ENCODE results near the gene WDPCP.
"Not testable (repeated sequence)": the region's sequence is repeated elsewhere in the genome, so short reads cannot be mapped to it uniquely, and the experiment has no call there.

WDPCP gene

DNA sequence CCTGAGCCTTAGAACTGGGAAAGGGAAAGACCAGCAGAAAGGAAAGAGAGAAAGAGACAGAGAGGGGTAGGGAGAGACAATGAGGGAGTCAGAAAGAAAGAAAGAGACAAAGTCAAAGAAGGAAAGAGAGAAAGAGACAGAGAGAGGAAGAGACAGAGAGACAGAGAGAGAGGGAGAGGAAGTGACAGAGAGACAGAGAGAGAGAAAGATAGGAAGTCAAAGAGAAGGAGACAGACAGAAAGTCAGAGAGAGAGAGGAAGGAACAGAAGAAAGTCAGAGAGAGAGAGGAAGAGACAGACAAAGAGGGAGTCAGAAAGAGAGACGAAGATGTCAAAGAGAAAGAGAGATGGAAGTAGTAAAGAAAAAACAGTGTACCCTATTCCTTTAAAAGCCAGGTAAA lies 261.8 kb downstream of the WDPCP start:
- TF ChIP-seq CTCF (conservative IDR thresholded peaks at IDR 0.05) (no peak), ZFX (IDR thresholded peaks at IDR 0.05) (no peak)
- no peak overlapping the region for H3K27ac ChIP-seq

- H3K27ac ChIP-seq: not testable (repeated sequence)
These were observed 264.6 kb downstream of the WDPCP start for GRCh38 chr2:63323662-63324061.

GRCh38 chr2:63321973-63322372 lies 266.3 kb downstream of the WDPCP start:
- H3K27ac ChIP-seq: not testable (repeated sequence)

- no peak overlapping the region for H3K27ac ChIP-seq
- TF ChIP-seq ZFX (IDR thresholded peaks at IDR 0.05): no peak
- TF ChIP-seq CTCF (conservative IDR thresholded peaks at IDR 0.05): no peak
These were observed 267.6 kb downstream of the WDPCP start for GRCh38 chr2:63320669-63321068.

GRCh38 chr2:63310614-63311013 lies 277.7 kb downstream of the WDPCP start:
- no peak overlapping the region for H3K27ac ChIP-seq
- TF ChIP-seq CTCF (conservative IDR thresholded peaks at IDR 0.05) (no peak), ZFX (IDR thresholded peaks at IDR 0.05) (no peak)

DNA sequence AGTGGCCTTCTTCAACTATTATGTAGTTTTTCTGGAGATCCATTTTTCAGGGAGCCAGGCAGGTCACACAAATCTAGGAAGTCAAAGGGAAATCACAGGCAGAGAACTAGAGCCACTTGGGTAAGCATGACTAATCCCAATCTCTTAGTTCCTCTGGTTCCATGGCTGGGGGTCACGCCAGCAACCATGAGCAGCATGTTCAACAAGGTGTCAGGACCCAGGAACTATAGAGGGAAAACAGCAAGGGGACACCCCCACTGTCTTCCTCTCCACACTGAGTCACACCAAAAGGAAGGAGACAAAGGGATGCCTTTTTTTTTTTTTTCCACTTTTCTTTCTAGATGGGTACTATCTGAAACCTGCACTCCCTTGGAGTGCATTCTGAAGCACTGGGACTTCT lies 286.8 kb downstream of the WDPCP start:
- H3K27ac ChIP-seq: no peak overlapping the region

DNA sequence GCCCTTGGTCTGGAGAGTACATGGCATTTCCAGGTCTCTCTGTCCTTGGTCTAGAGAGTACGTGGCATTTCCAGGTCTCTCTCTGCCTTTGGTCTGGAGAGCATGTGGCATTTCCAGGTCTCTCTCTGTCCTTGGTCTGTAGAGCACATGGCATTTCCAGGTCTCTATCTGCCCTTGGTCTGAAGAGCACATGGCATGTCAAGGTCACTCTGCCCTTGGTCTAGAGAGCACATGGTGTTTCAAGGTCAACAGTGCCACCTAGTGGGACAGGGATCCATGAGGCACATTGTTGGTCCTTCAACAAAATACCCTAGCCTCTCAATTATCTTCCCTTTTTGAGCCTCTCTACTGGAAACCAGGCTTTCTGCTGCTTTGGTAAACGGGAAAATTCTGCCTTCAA lies 287.4 kb downstream of the WDPCP start:
- no peak overlapping the region for H3K27ac ChIP-seq
- peak; percentile 28; the same call in 1 of the 2 replicates for TF ChIP-seq CTCF (conservative IDR thresholded peaks at IDR 0.05)
- TF ChIP-seq ZFX (IDR thresholded peaks at IDR 0.05): no peak

More for the DNA sequence above, 286.8 kb downstream of the WDPCP start:
- TF ChIP-seq CTCF (conservative IDR thresholded peaks at IDR 0.05) (no peak), ZFX (IDR thresholded peaks at IDR 0.05) (no peak)

- no peak overlapping the region for H3K27ac ChIP-seq
- TF ChIP-seq CTCF (conservative IDR thresholded peaks at IDR 0.05) (no peak), ZFX (IDR thresholded peaks at IDR 0.05) (no peak)
These were observed 300.3 kb downstream of the WDPCP start for GRCh38 chr2:63287956-63288355.

DNA sequence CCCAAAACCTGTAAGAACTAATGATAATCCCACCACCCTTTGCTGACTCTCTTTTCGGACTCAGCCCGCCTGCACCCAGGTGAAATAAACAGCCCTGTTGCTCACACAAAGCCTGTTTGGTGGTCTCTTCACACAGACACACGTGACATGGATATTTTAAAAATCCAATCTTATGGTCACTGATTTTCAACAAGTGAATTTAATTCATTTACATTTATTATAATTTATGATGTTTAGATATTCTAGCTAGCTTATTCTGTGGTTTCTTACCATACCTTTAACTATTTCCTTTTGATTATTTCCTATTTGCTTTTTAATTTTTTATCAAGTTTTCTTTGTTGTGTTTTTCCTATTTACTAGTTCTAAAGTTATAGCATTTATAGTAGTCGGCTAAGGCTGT lies 301.8 kb downstream of the WDPCP start:
- H3K27ac ChIP-seq: not testable (repeated sequence)
